Measurements from ENCODE around the gene FAM163B.

GRCh38 chr9:133601746-133602145, 7.4 kb downstream of the FAM163B start:
- TF ChIP-seq EP300 (IDR thresholded peaks at IDR 0.05; ENCODE audit: borderline replicate concordance in 1 of 2, low read depth in 1 of 2, low read length in 1 of 2) (no peak), CTCF (IDR thresholded peaks at IDR 0.05) (no peak), USF1 (IDR thresholded peaks at IDR 0.05; ENCODE audit: borderline replicate concordance, low read depth) (no peak), YY1 (IDR thresholded peaks at IDR 0.05; ENCODE audit: low read depth) (no peak), NFIC (IDR thresholded peaks at IDR 0.05; ENCODE audit: borderline replicate concordance) (no peak), EZH2phosphoT487 (IDR thresholded peaks at IDR 0.05; ENCODE audit: borderline replicate concordance, low read depth) (no peak), GATA2 (CRISPR knock-in tag; IDR thresholded peaks at IDR 0.05) (no peak)

Data from SK-N-SH (cell line).